NT2/D1 (cell line): Measurements from ENCODE around the gene SLC12A8.

ENCODE experiments used
- DNase-seq: peaks from one replicate; pipeline ENCODE4 v3.0.0-alpha.2; 2011; ENCODE audit warnings: low read depth, low spot score
- H3K27me3 ChIP-seq: 2 replicates; pipeline ENCODE4 v1.6.0; 2011; ENCODE audit warnings: mild to moderate bottlenecking; ENCODE audit not compliant: insufficient read length, insufficient read depth
- H3K36me3 ChIP-seq: 2 replicates; pipeline ENCODE4 v1.6.1; 2011; ENCODE audit warnings: mild to moderate bottlenecking, low read length, mixed read lengths; ENCODE audit not compliant: insufficient read depth, insufficient read length
- H3K4me1 ChIP-seq: 2 replicates; pipeline ENCODE4 v1.5.1; 2011; ENCODE audit not compliant: insufficient read depth, insufficient read length
- H3K4me3 ChIP-seq: 2 replicates; pipeline ENCODE4 v1.5.1; 2011; ENCODE audit warnings: low read depth; ENCODE audit not compliant: insufficient read length
- H3K9ac ChIP-seq: 2 replicates; pipeline ENCODE4 v1.6.0; 2011; ENCODE audit warnings: low read depth; ENCODE audit not compliant: insufficient read length
- H3K9me3 ChIP-seq: 2 replicates; pipeline ENCODE4 v1.5.1; 2011; ENCODE audit warnings: mild to moderate bottlenecking, low read length; ENCODE audit not compliant: insufficient read depth
- SUZ12 ChIP-seq: IDR thresholded peaks from 2 replicates; pipeline ENCODE4 v1.6.1; 2011; ENCODE audit not compliant: insufficient read length, insufficient read depth; ENCODE audit errors: extremely low read depth
- YY1 ChIP-seq: IDR thresholded peaks from 2 replicates; pipeline ENCODE4 v1.6.1; 2011; ENCODE audit not compliant: insufficient read length, insufficient read depth
- ZNF274 ChIP-seq: IDR thresholded peaks from 2 replicates; pipeline ENCODE4 v1.6.1; 2011; ENCODE audit warnings: mild to moderate bottlenecking, low read depth, low read length

The SLC12A8 gene

DNA sequence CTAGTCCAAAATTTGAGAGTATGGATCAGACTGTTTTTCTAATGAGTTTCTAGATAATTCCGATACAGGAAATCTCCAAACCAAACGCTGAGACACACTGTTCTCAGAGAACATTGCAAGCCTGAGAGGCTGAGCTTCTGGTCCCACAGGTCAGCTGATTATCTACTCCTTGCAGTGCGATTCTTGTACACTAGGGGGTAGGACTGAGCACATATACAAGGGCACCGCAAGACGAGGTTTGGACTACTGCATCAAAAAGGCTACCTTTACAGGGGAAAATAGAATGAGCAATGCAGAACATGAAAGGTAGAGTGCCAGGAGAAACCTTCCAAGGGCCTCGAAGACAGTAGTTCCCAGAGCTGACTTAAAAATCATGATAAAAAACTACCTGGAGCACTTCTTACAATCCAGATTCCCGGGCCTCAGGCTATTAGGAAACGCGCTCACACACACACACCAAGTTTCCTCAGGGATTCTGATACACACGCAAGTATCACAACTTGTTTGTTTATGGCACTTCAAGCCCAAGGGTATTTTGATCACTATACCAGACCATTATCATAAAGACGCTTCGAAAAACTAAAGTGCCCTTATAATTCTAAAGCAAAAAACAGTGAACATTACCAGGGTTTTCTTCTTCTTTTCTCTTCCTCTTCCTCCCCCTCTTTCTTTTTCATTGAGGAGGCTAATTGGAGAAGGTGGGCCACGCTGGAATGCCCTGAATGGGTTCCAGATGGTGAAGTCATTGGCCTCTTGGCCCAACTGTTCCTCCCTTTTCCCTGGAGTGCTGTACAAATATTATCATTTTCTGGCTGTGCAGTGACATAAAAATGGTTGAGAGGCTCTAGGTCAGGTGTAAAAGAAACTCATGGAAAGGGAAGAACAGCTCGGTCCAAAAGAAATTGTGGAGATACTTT, 61.8 kb downstream of the SLC12A8 start:
- H3K9me3 ChIP-seq, result no peaks in the 10 kb centered on the region
- H3K27me3 ChIP-seq, result no peaks in the 10 kb centered on the region
- DNase-seq, result no peak
- no peaks in the 10 kb centered on the region for H3K36me3 ChIP-seq
- no peak overlapping the region for H3K9ac ChIP-seq
- H3K4me3 ChIP-seq, result no peak overlapping the region
- peaks cover 9% of the 10 kb centered on the region for H3K4me1 ChIP-seq
- TF ChIP-seq YY1 (no peak), SUZ12 (no peak), ZNF274 (no peak)

GRCh38 chr3:125149462-125149861, 63.1 kb downstream of the SLC12A8 start:
- Histone ChIP-seq H3K4me1 (peaks cover 9% of the 10 kb centered on the region), H3K9ac (no peak overlapping the region), H3K36me3 (no peaks in the 10 kb centered on the region), H3K4me3 (no peak overlapping the region), H3K9me3 (no peaks in the 10 kb centered on the region), H3K27me3 (no peaks in the 10 kb centered on the region)
- no peak for DNase-seq
- TF ChIP-seq ZNF274 (no peak), SUZ12 (no peak), YY1 (no peak)

DNA sequence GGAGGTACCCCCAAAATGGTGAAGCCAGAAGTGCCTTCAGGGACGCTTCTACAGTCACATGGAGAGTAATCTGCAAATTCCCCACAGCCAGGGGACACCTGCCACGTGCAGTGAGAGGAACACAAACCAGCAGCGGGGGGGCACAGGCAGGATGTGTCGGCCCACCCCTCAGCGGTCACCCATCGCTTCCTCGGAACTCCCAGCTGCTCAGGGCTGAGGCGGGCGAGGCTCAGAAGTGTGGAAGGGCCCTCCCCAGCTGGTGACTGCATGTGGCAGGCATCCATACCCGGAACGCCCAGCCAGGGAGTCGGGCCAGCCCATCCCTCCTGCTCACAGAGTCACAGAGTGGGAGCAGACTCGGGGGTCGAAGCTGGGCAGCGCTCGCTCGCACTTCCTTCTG, 63.7 kb downstream of the SLC12A8 start:
- no peak for DNase-seq
- H3K9me3 ChIP-seq, result no peaks in the 10 kb centered on the region
- no peaks in the 10 kb centered on the region for H3K27me3 ChIP-seq
- H3K9ac ChIP-seq, result no peak overlapping the region
- H3K4me3 ChIP-seq, result no peak overlapping the region
- TF ChIP-seq ZNF274 (no peak), SUZ12 (no peak), YY1 (no peak)
- H3K36me3 ChIP-seq, result no peaks in the 10 kb centered on the region
- H3K4me1 ChIP-seq, result peaks cover 15% of the 10 kb centered on the region

DNA sequence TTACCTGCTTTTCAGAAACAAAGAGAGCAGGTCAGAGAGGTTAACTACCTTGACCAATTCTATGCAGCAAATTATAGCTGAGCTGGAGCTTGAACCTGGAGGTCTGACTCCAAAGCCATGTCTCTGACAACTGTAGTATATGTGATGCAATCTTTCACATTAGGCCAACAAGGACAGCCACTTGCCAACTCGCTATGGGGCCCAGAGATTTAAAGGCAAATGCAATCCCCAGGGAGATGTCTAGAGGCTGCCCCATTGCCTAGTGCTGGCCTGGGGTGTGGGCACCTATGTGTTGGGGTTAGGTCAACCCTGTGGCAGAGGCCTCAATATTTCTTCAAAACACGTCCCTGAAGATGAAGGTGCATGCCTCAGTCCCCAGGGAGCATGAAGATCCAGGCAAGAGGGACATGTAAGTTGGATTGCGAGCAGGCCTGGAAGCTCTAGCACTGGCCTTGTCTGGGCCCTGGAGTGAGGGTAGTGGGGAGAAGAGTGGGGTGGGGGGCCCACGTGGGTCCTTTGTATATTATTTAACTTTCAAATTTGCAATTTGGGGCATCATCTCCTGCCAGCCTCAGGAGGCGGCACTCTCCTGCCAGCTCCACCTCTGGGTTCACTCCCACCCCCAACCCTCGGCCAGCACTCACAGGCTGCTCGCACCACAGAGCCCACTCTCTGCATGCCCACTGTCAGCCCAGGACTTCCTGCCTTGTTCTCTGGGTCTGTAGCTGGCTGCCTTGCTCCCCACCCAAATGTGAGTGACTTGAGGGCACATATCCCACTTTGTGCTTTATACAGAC, 64.3 kb downstream of the SLC12A8 start:
- no peak overlapping the region for H3K4me3 ChIP-seq
- TF ChIP-seq SUZ12, result no peak
- TF ChIP-seq ZNF274, result no peak
- no peak for TF ChIP-seq YY1
- H3K9me3 ChIP-seq, result no peaks in the 10 kb centered on the region
- no peaks in the 10 kb centered on the region for H3K36me3 ChIP-seq
- H3K27me3 ChIP-seq, result no peaks in the 10 kb centered on the region
- DNase-seq, result no peak
- H3K9ac ChIP-seq, result no peak overlapping the region
- peaks cover 15% of the 10 kb centered on the region for H3K4me1 ChIP-seq

GRCh38 chr3:125147491-125147820, 65.1 kb downstream of the SLC12A8 start:
- Histone ChIP-seq H3K27me3 (no peaks in the 10 kb centered on the region), H3K4me1 (peaks cover 15% of the 10 kb centered on the region), H3K9ac (no peak overlapping the region), H3K4me3 (no peak overlapping the region), H3K9me3 (no peaks in the 10 kb centered on the region), H3K36me3 (no peaks in the 10 kb centered on the region)
- DNase-seq, result no peak
- TF ChIP-seq YY1 (no peak), SUZ12 (no peak), ZNF274 (no peak)

DNA sequence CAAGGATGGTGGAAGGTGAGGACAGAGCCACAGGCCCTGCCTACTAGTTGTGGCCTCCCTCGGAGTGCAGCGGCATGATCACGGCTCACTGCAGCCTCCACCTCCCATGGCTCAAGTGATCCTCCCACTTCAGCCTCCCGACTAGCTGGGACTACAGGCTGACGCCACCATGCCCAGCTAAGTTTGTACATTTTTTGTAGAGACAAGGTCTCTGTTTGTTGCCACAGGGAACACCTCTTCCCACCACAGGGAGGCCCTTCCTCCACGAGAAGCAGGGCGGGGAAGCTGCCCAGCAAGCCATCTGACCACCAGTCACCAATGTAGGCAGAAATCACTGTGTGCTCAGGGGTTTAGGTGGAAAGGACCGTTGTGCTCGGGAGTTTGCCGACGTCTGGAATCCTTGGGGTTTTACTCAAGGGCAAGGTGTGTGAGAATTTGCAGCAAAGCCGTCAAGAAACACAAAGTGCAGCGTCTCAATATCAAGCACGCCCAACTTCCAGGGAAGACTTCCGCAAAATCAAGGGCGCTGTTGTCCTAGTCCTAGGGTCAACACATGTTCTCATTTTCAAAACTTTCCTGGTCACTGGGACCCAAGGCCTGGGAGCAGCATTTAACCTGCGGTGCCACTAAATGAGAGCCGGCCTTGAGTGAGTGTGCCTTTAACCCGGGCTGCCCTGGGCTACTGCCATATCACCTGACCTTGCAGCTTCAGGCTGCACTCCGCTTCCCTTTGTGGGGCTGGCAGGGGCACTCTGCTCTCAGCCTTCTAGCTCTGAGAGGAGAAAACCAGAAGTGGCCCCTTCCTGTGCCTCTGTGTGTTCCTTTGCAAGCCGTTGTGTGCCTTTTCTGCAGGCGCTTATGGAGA, 65.7 kb downstream of the SLC12A8 start:
- no peak for DNase-seq
- Histone ChIP-seq H3K4me3 (no peak overlapping the region), H3K9me3 (no peaks in the 10 kb centered on the region), H3K4me1 (peaks cover 19% of the 10 kb centered on the region), H3K27me3 (no peaks in the 10 kb centered on the region), H3K9ac (no peak overlapping the region), H3K36me3 (no peaks in the 10 kb centered on the region)
- no peak for TF ChIP-seq SUZ12
- TF ChIP-seq ZNF274, result no peak
- TF ChIP-seq YY1, result no peak
